Measurements from ENCODE around the gene SMARCA4. TPM values are rescaled to one million over a fixed set of nuclear protein-coding genes. Genes with fewer than 3 reads are reported as not detected.

SMARCA4 gene
- total and polyA plus RNA-seq, 3 donors from 2014 or later = 141 to 188 (median 180) TPM

DNA sequence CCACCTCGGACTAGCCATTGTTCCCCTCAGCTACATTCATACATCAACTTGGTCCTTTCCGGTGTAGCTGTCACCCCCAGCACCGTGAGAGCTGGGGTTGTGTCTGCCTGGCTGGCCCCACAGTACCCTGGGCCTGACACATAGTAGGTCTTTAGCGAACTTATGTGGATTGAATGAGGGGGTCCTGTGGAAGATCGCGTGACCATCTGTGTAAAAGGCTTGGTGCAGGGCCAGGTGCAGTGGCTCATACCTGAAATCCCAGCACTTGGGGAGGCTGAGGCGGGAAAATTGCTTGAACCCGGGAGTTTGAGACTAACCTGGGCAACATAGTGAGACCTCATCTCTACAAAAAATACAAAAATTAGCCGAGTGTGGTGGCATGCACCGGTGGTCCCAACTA lies 2.0 kb downstream of the SMARCA4 start:
- intact Hi-C loops (cut with DNase I; ENCODE audit: low total_unique reads) = no loop called here
- H3K4me3 ChIP-seq = no peak overlapping the region
- no peaks in the 10 kb centered on the region for H3K36me3 ChIP-seq (ENCODE audit: low read depth, missing control alignments)
- no peak for DNase-seq
- TF ChIP-seq CTCF (IDR thresholded peaks at IDR 0.05) (no peak), POLR2A (IDR thresholded peaks at IDR 0.05) (no peak)
- no peaks in the 10 kb centered on the region for H3K27me3 ChIP-seq
- H3K27ac ChIP-seq = no peak overlapping the region
- no peaks in the 10 kb centered on the region for H3K9me3 ChIP-seq
- H3K4me1 ChIP-seq = no peaks in the 10 kb centered on the region
- 77 to 84% methylated on average over 10 of the region's 10 CpGs for WGBS, 2 donors

GRCh38 chr19:10963865-10964264 lies 3.0 kb downstream of the SMARCA4 start:
- no peak for TF ChIP-seq CTCF (IDR thresholded peaks at IDR 0.05)
- TF ChIP-seq POLR2A (IDR thresholded peaks at IDR 0.05) = no peak
- 79 to 86% methylated on average over 4 of the region's 4 CpGs for WGBS, 2 donors
- H3K27ac ChIP-seq = no peak overlapping the region

DNA sequence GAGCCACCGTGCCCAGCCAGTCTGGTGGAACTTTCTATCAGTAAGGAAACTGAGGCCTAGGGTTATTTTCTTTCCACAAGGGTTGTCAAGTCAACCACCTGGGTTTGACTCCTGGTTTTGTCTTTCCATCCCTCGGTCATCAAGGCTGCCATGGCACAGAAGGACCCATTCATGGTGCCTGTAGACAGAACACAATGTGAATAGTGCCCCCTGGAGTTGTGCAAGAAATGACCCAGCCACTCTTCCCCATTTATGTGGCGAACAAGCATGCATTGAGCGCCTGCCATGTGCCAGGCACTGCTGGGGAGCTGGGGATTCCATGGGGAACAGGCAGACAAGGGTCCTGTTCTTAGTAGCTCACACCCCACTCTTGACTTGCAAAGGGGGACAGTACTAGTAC lies 4.1 kb downstream of the SMARCA4 start:
- DNase-seq = no peak
- Histone ChIP-seq H3K27ac (no peak overlapping the region), H3K4me3 (no peak overlapping the region), H3K27me3 (no peaks in the 10 kb centered on the region), H3K4me1 (no peaks in the 10 kb centered on the region), H3K9me3 (no peaks in the 10 kb centered on the region), H3K36me3 (ENCODE audit: low read depth, missing control alignments) (no peaks in the 10 kb centered on the region)
- intact Hi-C loops (cut with DNase I; ENCODE audit: low total_unique reads) = no loop called here
- WGBS, 2 donors = 98% methylated on average over 4 of the region's 4 CpGs
- no peak for TF ChIP-seq CTCF (IDR thresholded peaks at IDR 0.05)
- TF ChIP-seq POLR2A (IDR thresholded peaks at IDR 0.05) = no peak

More at GRCh38 chr19:10963865-10964264, 3.0 kb downstream of the SMARCA4 start:
- intact Hi-C loops (cut with DNase I; ENCODE audit: low total_unique reads) = no loop called here
- H3K4me1 ChIP-seq = no peaks in the 10 kb centered on the region
- H3K9me3 ChIP-seq = no peaks in the 10 kb centered on the region
- H3K27me3 ChIP-seq = no peaks in the 10 kb centered on the region
- no peaks in the 10 kb centered on the region for H3K36me3 ChIP-seq (ENCODE audit: low read depth, missing control alignments)
- no peak overlapping the region for H3K4me3 ChIP-seq
- no peak for DNase-seq

DNA sequence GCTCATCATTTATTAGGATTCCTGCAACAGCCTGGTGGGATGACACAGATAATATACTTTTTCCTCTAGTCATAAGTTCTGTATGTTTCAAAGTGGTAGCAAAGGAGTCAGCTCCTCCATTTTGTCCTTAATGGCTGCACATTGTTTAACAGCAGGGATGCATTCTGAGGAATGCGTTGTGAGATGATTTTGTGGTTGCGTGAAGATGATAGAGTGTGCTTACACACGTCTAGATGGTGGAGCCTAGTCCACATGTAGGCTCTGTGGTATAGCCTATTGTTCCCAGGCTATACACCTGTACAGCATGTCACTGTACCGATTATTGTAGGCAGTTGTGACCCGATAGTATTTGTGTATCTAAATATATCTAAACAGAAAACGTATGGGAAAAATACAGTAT lies 4.6 kb downstream of the SMARCA4 start:
- H3K4me1 ChIP-seq = no peaks in the 10 kb centered on the region
- no peak overlapping the region for H3K27ac ChIP-seq
- DNase-seq = no peak
- no peaks in the 10 kb centered on the region for H3K27me3 ChIP-seq
- intact Hi-C loops (cut with DNase I; ENCODE audit: low total_unique reads) = no loop called here
- H3K36me3 ChIP-seq (ENCODE audit: low read depth, missing control alignments) = no peaks in the 10 kb centered on the region
- WGBS, 2 donors = 87 to 90% methylated on average over 6 of the region's 6 CpGs
- TF ChIP-seq POLR2A (IDR thresholded peaks at IDR 0.05) = no peak
- no peak for TF ChIP-seq CTCF (IDR thresholded peaks at IDR 0.05)
- no peak overlapping the region for H3K4me3 ChIP-seq
- no peaks in the 10 kb centered on the region for H3K9me3 ChIP-seq

DNA sequence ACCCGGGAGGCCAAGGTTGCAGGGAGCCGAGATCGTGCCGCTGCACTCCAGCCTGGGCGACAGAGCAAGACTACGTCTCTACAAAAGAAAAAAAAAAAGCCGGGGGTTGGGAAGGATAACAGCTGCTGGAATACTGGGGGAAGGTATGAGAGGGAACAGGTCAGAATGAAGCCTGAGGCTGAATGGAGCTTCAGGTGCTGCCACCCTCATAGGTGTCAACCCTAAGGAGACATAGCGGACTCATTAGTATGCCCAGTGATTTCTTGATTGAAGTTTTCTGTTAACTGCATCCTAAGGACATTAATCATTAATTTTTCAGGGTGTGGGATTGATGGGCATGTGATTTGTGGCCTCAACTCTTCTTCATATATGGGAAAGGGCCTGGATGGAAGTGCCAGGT lies 6.0 kb downstream of the SMARCA4 start:
- intact Hi-C loops (cut with DNase I; ENCODE audit: low total_unique reads) = no loop called here
- Histone ChIP-seq H3K9me3 (no peaks in the 10 kb centered on the region), H3K27ac (no peak overlapping the region), H3K4me1 (no peaks in the 10 kb centered on the region), H3K27me3 (no peaks in the 10 kb centered on the region), H3K36me3 (ENCODE audit: low read depth, missing control alignments) (no peaks in the 10 kb centered on the region), H3K4me3 (no peak overlapping the region)
- no peak for TF ChIP-seq POLR2A (IDR thresholded peaks at IDR 0.05)
- 85 to 90% methylated on average over 8 of the region's 8 CpGs for WGBS, 2 donors
- DNase-seq = no peak

Measured in testis (tissue), 3 donors.